HG03575 (cell line): Measurements from ENCODE around the gene PTPRD.

Source experiments
- ATAC-seq: cut with Tn5 transposase; IDR thresholded peaks from one replicate; pipeline ENCODE4 v1.9.1; 2021; ENCODE audit not compliant: unreplicated experiment, insufficient number of reproducible peaks, low FRiP score; ENCODE audit errors: extremely low read depth

The PTPRD gene

DNA sequence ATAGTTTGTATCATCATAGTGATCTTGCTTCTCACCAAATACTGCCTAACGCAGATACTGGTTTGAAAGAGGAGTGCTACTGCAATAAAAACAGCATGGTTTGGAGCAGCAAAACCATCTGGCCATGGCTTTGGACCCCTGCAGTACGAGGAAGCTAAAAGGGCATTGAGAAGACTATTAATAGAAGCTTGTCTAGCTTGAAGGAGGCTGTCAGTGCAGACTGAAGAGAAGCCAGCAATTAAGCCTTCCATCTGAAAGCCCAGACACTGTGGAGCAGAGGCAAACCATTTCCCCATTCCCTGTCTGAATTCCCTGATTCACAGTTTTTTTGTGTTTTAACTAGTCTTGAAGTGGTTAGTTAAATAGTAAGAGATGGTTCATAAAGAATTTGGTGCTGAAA lies 281.6 kb downstream of the PTPRD start:
- no peak for ATAC-seq

- ATAC-seq = no peak
These were observed 330.7 kb downstream of the PTPRD start for GRCh38 chr9:10282084-10282483.

DNA sequence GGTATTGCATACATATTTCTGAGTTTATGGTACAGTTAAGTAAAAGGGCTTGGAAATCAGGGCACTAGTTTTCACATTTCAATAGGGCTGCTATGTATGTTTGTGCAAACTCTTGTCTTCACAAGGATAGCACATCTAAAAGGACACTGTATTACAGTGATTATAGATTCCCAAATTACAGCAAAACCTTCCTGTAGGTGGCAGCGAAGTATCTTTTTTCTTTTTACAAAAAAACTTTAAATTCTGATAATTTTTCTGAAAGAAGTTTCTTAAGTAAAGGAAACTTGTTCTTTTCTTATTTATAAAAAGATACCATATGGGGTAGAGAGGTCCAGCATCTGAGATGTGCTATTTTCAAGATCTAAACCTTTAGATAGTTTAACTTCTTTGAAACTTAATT lies 337.8 kb downstream of the PTPRD start:
- ATAC-seq = no peak

DNA sequence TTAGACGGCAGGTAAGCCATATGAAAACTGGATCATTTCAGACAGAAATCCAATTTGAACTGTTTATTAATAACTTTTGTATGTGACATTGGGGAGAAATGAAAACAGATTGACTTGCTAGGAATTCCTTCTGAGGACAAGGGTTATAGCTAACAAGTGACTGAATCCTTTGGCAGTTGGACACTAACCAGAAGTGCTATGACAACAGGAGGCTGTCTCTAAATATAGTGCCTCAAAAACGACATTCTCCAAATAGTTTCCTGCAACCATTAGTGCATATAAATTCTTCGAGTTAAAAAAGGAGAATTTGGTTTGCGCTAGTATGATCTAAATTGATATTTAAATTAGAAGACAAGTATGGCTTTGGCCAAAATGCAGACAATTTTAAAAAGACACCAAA lies 338.6 kb downstream of the PTPRD start:
- ATAC-seq = no peak

- ATAC-seq = no peak
These were observed 340.0 kb downstream of the PTPRD start for GRCh38 chr9:10272830-10273229.

DNA sequence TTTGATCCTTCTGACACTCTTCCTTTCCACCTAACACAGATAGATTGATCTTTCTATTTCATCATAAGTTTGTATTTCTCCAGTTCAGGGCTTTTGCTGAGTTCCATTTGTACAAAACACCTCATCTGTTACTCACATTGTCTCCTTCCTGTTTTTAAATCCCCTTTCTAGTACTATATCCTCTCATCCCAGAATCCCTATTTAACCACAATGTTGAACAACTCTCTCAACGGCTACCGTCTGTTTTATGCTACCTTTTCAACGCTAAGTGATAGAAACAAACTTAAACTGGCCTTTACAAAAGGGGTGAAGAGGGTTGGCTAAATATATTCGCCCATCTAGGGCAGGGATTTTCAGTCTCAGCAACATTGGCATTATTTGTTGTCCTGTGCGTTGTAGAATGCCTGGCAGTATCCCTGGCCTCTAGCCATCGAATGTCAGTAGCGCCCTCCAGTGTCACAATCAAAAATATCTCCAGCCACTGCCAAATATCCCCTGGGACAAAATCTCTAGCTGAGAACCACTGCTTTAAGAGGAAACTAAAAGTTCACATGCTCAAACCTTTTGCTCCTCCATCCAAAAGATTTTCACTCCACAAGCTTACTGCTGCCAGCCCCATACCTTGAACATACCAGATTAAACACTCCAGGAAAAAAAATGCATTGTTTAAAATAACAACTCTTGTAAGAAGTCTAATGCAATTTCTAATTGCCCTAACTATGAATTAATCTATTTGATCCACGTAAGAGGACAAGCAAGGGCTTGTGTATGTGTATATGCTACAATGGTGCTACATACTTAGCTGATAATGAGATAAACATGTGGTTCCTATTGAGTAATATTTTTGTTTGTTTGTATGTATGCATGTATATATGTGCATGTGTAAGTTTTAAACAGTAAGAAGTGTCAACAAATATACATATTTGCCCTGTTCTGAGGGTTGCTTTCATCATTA lies 344.0 kb downstream of the PTPRD start:
- no peak for ATAC-seq

DNA sequence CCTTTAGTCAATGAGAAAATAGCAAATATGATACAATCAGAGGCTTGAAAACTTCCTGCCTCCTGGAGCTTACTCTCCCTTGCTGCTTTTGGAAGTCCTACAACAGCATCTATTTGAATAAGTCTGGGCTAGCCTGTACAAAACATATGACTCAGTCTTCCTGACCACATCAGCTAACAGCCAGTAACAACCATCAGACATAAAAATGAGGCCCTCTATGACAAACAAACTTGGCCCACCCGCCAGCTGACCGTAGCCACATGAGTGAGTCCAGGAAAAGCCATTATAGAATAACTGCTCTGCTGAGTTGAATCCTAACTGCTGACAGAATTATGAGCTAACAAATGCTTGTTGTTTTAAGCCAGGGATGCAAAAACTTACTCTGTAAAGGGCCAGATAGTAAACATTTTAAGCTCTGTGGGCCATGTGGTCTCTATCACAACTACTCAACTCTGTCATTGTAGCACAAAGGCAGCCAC lies 347.6 kb downstream of the PTPRD start:
- no peak for ATAC-seq

- ATAC-seq = no peak
These were observed 352.3 kb downstream of the PTPRD start for GRCh38 chr9:10260501-10260900.

DNA sequence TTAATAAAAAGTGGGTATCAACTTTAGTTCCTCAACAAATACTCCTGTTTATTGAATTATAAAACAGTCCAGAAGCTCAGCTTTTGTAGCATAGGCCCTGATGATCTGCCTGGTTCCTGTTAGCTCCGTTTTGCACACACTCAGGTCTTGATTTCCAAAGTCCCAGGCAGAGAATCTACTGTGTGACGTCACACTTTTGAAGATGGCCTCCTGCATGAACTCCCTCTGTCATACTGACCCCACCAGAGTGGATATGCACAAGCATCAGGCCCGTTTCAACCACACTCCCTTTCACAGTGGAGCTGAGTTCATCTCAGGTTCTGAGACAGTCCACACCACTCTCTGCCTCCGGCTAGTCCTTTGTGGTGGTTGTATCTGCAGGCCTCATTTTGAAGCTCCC lies 353.1 kb downstream of the PTPRD start:
- no peak for ATAC-seq

GRCh38 chr9:10255758-10256157 lies 357.0 kb downstream of the PTPRD start:
- no peak for ATAC-seq

DNA sequence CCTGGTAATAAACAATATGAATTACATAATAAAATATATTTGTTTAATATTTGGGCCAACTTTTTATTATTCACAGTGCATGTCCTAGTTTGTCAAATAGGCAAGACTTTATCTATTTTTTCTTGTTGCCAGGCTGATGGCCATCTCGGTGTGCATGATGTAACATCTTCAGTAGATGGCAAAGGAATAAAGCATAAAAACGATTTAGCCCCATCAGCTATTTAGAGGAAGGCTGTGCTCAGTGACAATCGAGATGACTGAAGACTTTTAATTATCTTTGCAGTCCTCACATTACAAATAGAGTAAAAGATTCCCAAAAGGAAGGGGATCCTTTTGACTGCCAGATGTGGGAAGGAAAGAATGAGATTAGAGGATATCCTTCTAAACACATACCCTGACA lies 358.5 kb downstream of the PTPRD start:
- ATAC-seq = no peak

GRCh38 chr9:10253341-10253740 lies 359.5 kb downstream of the PTPRD start:
- no peak for ATAC-seq

DNA sequence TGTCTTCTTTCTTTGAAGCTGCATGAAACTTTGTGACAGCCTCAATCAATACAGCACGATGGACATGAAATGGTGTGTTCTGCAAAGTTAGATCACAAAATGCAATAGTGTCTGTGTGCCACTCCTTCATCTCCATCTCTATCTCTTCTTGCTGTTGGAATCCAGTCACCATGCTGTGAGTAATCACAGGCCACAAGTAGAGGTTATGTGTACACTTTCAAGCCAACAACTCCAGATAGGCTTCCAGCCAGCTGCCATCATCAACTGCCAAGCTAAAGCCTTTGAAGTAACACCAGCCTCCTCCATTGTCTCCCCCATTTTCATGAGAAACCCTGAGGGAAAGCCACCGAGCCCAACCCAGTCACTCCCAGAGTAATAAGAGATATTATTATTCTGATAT lies 360.6 kb downstream of the PTPRD start:
- ATAC-seq = no peak

DNA sequence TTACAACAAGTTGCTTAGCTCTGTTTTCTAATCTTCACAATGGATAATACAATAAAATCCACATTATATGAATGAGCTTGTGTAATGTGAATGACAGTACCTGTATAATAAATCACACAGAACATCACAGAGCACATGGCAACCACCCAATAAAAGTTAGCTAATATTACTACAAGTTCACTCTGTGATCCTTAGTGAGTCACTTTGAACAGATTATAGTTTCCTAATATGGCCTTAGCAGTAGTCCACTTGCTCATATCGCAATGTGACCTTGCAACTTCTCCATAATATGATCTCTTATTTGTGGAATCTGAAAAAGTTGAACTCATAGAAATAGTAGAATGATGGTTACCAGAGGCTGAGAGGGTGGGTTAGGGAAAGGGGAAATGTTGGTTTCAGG lies 361.3 kb downstream of the PTPRD start:
- ATAC-seq = no peak

- ATAC-seq = no peak
These were observed 362.6 kb downstream of the PTPRD start for GRCh38 chr9:10250219-10250618.

GRCh38 chr9:10248890-10249289 lies 363.9 kb downstream of the PTPRD start:
- ATAC-seq = no peak

- ATAC-seq = no peak
These were observed 370.5 kb downstream of the PTPRD start for GRCh38 chr9:10242255-10242654.

DNA sequence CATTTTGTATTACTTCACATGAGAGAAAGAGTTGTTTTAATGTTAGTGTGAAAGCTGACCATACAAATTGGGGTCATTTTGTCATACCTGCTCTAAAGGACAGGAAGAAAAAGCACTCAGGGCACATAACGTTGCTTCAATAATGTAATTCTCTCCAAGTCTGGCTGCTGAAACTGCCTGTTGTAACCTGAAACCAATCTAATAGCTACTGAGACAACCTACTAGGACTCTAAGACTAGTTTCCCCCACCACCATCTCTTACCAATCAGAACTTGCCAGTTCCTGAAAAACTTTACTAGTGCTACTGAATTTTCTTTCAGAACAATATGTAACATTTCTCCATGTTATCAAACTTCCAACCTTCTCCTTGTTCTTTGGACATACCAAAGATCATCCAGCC lies 374.7 kb downstream of the PTPRD start:
- ATAC-seq = no peak

DNA sequence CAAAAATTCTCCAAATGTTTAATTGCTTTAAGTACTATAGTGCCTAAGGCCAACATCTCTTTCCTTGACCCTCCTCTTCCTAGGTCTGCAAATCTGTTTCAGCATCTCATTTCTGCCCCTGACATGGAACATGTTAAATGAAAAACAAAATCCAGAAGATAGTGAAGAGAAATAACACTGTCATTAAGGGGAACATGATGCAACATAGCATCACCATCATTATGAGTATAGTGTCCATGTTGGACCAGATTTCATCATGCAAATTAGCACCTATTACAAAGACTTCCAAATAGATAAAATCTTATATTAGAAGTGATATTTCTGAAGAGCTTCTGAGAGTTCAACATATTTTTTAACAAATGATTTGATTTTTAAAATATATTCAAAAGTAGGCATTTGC lies 375.2 kb downstream of the PTPRD start:
- ATAC-seq = no peak

DNA sequence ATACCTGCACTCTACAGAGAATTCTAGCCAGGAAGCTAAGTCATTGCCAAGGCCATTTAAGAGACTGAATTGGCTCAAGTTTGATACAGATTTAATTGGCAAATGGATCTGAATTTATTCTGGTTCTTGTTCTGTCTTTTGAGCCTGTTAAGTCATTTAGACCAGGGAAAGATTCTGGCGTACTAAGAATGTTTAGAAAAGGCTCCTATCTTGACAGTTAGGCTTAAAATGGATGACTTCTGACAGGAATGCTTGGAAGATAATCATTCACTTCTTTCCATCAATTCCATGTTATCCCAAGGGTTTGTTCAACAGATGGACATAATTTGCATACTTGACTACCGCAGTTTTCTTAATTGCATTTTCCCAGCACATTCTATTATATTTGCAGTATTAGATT lies 376.6 kb downstream of the PTPRD start:
- no peak for ATAC-seq

DNA sequence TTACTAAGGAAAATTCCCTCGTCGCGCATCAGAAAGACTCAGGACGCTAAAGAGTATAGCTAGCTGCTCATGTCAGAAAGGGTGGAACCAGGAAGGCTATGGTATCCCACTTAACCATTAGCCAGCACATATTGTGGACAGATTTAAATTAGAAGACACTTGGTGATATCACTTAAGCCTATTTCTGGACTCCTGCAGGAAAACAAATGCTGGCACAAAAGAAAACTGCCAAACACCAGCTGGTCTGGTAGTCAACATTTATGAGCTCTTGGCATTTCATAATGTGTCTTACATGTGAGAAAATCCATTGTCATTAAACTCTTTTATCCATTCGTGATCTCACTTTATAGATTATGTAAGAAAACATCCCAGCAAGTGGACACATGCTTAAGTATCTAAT lies 377.4 kb downstream of the PTPRD start:
- no peak for ATAC-seq
